Right cardiac atrium (tissue), 5 donors: ENCODE results near the gene SSRP1. TPM values are rescaled to one million over a fixed set of nuclear protein-coding genes. Genes with fewer than 3 reads are reported as not detected.

Experiments
- ATAC-seq, 2 donors: fragments of 200-7000 bp; cut with Tn5 transposase; one replicate each; pipeline versions ENCODE4 v1.8.0 to v1.9.1; 2020; ENCODE audit warnings: moderate library complexity in 2 of 2, mild to moderate bottlenecking in 1 of 2
- DNase-seq, 3 donors: peaks; one replicate each; pipeline ENCODE4 v3.0.0-alpha.2; 2020
- H3K27ac ChIP-seq: one replicate; pipeline ENCODE4 v1.5.1; 2013; ENCODE audit warnings: mild to moderate bottlenecking, low read length, control low read depth, moderate library complexity
- H3K27me3 ChIP-seq: one replicate; pipeline ENCODE4 v1.6.1; 2013; ENCODE audit not compliant: control insufficient read depth, insufficient read depth
- H3K4me1 ChIP-seq: one replicate; pipeline ENCODE4 v1.6.1; 2013; ENCODE audit warnings: low read length; ENCODE audit not compliant: control insufficient read depth, insufficient read depth
- H3K4me3 ChIP-seq: one replicate; pipeline ENCODE4 v1.5.1; 2013; ENCODE audit warnings: low read length, control low read depth
- H3K9me3 ChIP-seq: one replicate; pipeline ENCODE4 v1.6.1; 2013; ENCODE audit warnings: low read length; ENCODE audit not compliant: control insufficient read depth
- WGBS: extraction: QIAGEN DNeasy Blood & Tissue Kit; methylation state at CpG from one replicate; pipeline ENCODE4 v1.1.7; 2013; 5-methylcytosine and 5-hydroxymethylcytosine counted together
- intact Hi-C, 4 donors: fragments of 100-400 bp; cut with DNase I; formaldehyde crosslinking; loops; one replicate each; pipeline versions ENCODE4 v1.11.0 to v1.14.0; 2022 to 2023
- polyA plus RNA-seq: library from polyadenylated mRNA; stranded (reverse); fragments of 200-250 nt; gene quantifications from one replicate; pipeline ENCODE4 v1.2.3, GENCODE V29; 2013
- total RNA-seq, 4 donors: library from RNA; stranded (reverse); fragmentation: NEBNext Ultra II Directional; extraction: Animal tissue kit (Norgen Biotek cat#: 25700); gene quantifications; one replicate each; pipeline ENCODE4 v1.2.1, GENCODE V29; 2021
- donor health status: healthy with polysubstance abuse.
- donor health status: DM: no; HTN: yes; CAD: no.
- donor health status: DM: no; HTN: no; CAD: no.
- donor health status: DM: no; HTN: yes; CAD: no; lungs with severe emphysema.
- donor health status: DM: yes; HTN: yes; CAD: no.

SSRP1 gene
- total and polyA plus RNA-seq, 5 donors: 35.0 to 46.6 (median 43.3) TPM

DNA sequence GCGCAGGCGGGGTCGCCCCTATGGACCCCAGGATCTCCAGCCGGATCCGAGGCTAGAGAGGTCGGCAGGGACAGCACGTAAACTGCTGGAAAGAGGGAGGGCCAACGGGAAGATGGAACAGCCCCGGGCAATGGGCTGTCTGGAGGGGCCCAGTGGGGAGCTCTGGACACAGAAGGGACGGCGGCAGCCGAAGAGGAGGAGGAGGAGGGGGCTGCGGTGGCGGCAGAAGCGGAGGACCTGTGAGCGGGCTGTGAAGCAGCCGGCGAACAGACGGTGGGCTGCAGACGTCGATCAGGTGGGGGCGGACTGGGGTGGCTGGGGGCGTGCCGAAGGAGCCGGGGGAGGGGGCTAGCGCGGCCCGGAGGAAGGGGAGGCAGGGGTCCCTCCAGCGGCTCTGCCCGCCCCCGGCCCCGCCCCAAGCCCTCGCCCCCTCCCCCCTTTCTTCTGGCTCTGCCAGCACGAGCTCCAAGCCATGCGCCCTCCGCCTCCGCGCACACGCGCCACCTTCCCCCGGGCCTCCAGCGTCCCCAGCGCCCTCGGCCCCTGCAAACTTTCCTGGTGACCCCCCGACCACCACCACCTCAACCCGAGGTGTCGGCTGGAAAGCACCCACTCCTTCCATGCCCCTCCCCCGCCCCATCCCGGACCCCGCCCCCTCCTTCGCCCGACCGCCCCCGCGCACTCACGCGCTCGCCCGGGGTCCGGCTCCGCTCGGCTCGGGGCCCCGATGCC is 11.4 kb downstream of the SSRP1 start:
- H3K9me3 ChIP-seq: no peaks in the 10 kb centered on the region
- H3K27ac ChIP-seq: peak overlapping the region; percentile 89
- DNase-seq (peak; percentile 65 to 86 (median 78)), ATAC-seq (peak; percentile 2 to 4)
- WGBS: 2% methylated on average over 60 of the region's 64 CpGs
- intact Hi-C loops: no loop called here
- peaks cover 14% of the 10 kb centered on the region for H3K4me1 ChIP-seq
- H3K27me3 ChIP-seq: no peaks in the 10 kb centered on the region
- H3K4me3 ChIP-seq: peak overlapping the region; percentile 97

- Histone ChIP-seq H3K9me3 (no peaks in the 10 kb centered on the region), H3K27me3 (no peaks in the 10 kb centered on the region), H3K4me1 (peaks cover 14% of the 10 kb centered on the region), H3K27ac (peak overlapping the region; percentile 81), H3K4me3 (peak overlapping the region; percentile 97)
- DNase-seq (no peak), ATAC-seq (peak in 1 of 2 donors; percentile 0)
- intact Hi-C loops: no loop called here
- 27% methylated on average over 9 of the region's 9 CpGs for WGBS
Observed at GRCh38 chr11:57323855-57324153, 11.9 kb downstream of the SSRP1 start.

GRCh38 chr11:57323167-57323854 is 12.4 kb downstream of the SSRP1 start:
- no peaks in the 10 kb centered on the region for H3K27me3 ChIP-seq
- 61% methylated on average over 3 of the region's 3 CpGs for WGBS
- intact Hi-C loops: no loop called here
- DNase-seq (peak; percentile 16 to 69 (median 61)), ATAC-seq (no peak)
- no peaks in the 10 kb centered on the region for H3K9me3 ChIP-seq
- H3K27ac ChIP-seq: peak overlapping the region; percentile 84
- H3K4me1 ChIP-seq: peaks cover 17% of the 10 kb centered on the region
- peak overlapping the region; percentile 97 for H3K4me3 ChIP-seq

GRCh38 chr11:57322256-57323166 is 13.2 kb downstream of the SSRP1 start:
- Histone ChIP-seq H3K27ac (peak overlapping the region; percentile 91), H3K27me3 (no peaks in the 10 kb centered on the region), H3K4me3 (peak overlapping the region; percentile 97), H3K4me1 (peaks cover 19% of the 10 kb centered on the region), H3K9me3 (no peaks in the 10 kb centered on the region)
- ATAC-seq (peak; percentile 74 to 75), DNase-seq (peak; percentile 95 to 96 (median 95))
- 19% methylated on average over 13 of the region's 13 CpGs for WGBS
- intact Hi-C loops: no loop called here

DNA sequence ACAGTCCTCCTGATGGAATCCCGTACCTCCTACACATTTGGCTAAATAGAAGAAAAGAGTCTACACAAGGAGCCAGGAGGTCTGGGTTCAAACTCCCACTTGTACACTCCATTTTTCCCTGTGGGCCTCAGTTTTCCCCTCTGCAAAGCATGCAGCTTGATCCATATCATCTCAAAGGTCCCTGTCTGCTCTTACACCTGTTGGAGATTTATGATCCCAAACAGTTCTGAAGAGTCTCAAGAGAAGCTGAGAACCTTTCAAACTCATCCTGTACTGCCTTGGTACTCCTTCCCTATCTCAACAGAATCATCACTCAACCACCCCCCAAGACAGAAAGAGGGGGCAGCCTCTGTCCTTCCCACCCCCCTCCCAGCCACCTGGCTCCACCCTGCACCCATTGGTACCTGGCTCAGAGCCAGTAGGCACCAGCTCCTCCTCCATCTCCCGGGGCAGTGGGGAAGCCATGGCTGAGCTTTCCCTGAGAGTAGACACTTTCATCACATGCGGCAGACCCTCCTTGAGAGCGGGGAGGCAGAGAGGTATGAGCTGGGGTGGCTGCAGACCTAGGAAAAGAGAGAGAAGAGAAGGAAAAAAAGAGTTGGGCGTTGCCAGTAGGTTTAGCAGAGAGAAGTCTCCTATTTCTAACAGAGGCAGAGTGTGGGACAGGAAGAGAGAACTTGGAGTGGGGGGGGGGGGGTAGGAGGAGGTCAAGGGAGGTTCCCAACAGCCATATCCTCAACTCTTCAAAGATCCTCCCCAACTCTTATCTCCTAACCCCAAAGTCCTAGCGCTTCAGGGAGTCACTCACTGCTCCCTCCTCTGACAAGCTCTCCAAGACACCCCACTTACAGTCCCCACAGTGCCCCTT is 14.1 kb downstream of the SSRP1 start:
- WGBS: 40% methylated on average over 6 of the region's 6 CpGs
- Histone ChIP-seq H3K9me3 (no peaks in the 10 kb centered on the region), H3K27ac (peak overlapping the region; percentile 91), H3K4me3 (peak overlapping the region; percentile 51), H3K4me1 (peaks cover 21% of the 10 kb centered on the region), H3K27me3 (no peaks in the 10 kb centered on the region)
- DNase-seq (peak in 1 of 3 donors; percentile 63), ATAC-seq (no peak)
- intact Hi-C loops: no loop called here

- WGBS: 62% methylated on average over 2 of the region's 2 CpGs
- peak overlapping the region; percentile 51 for H3K4me3 ChIP-seq
- ATAC-seq: no peak
- H3K4me1 ChIP-seq: peaks cover 16% of the 10 kb centered on the region
- no peaks in the 10 kb centered on the region for H3K27me3 ChIP-seq
- intact Hi-C loops: no loop called here
- peak in 1 of 3 donors; percentile 17 for DNase-seq
- H3K9me3 ChIP-seq: no peaks in the 10 kb centered on the region
- no peak overlapping the region for H3K27ac ChIP-seq
Observed at GRCh38 chr11:57320719-57321387, 14.8 kb downstream of the SSRP1 start.

DNA sequence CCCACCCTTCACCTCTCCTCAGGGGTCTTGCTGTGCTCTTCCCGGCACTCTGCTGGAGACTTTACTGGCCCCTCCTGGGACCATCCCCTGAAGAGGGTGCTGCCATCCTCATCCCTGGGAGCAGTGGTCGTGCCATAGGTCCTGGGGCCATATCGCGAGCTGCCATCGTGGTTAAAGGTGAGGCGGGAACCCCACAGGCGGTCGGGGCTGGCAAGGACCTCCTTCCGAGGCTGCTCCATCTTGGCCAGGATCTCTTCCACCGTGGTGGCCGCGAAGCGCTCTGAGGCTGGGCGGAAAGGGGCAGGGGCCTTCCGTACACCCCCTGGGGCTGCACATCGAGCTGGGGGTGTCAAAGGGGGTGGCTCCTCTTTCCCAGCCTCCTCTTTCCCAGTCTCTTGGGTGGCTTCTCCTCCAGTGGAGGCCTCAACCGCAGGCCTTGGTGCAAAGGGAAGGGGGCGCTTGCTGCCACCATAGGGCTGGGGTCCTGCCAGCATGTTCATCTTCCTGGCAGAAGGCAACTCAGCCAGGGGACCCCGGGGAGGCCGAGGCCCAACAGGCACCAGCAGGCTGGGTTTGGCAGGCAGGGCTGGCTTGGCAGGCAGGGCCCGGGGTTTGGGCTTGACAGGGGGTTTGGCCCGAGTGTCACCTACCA is 15.5 kb downstream of the SSRP1 start:
- Histone ChIP-seq H3K9me3 (no peaks in the 10 kb centered on the region), H3K4me3 (no peak overlapping the region), H3K27ac (no peak overlapping the region), H3K4me1 (peaks cover 14% of the 10 kb centered on the region), H3K27me3 (no peaks in the 10 kb centered on the region)
- intact Hi-C loops: no loop called here
- ATAC-seq: no peak
- peak in 2 of 3 donors; percentile 29 to 66 for DNase-seq
- 74% methylated on average over 22 of the region's 22 CpGs for WGBS

GRCh38 chr11:57318178-57318577 is 17.5 kb downstream of the SSRP1 start:
- no peak overlapping the region for H3K4me3 ChIP-seq
- intact Hi-C loops: no loop called here
- DNase-seq (peak in 2 of 3 donors; percentile 33 to 79), ATAC-seq (no peak)
- H3K27me3 ChIP-seq: no peaks in the 10 kb centered on the region
- H3K27ac ChIP-seq: no peak overlapping the region
- H3K4me1 ChIP-seq: peaks cover 14% of the 10 kb centered on the region
- H3K9me3 ChIP-seq: no peaks in the 10 kb centered on the region
- 37% methylated on average over 2 of the region's 2 CpGs for WGBS

- intact Hi-C loops: no loop called here
- 46% methylated on average over 3 of the region's 3 CpGs for WGBS
- ATAC-seq (no peak), DNase-seq (peak in 2 of 3 donors; percentile 31 to 55)
- Histone ChIP-seq H3K27me3 (no peaks in the 10 kb centered on the region), H3K4me3 (no peak overlapping the region), H3K4me1 (peaks cover 16% of the 10 kb centered on the region), H3K9me3 (no peaks in the 10 kb centered on the region), H3K27ac (no peak overlapping the region)
Observed at GRCh38 chr11:57316017-57316416, 19.7 kb downstream of the SSRP1 start.
